NCI-H446 treated with DMSO at 0.1 percent for 48 hours (cell line): ENCODE results near the gene RNF25.

Experiments
- DNase-seq: peaks from one replicate; lab custom pipeline; 2025; lab: John Stamatoyannopoulos, UW

RNF25 gene

GRCh38 chr2:218623366-218623705 lies 48.5 kb downstream of the RNF25 start:
- no peak for DNase-seq

GRCh38 chr2:218622606-218623365 lies 49.0 kb downstream of the RNF25 start:
- no peak for DNase-seq

- no peak for DNase-seq
These were observed 50.8 kb downstream of the RNF25 start for GRCh38 chr2:218621007-218621406.

GRCh38 chr2:218618102-218618860 lies 53.5 kb downstream of the RNF25 start:
- peak; percentile 5 for DNase-seq

GRCh38 chr2:218615868-218616315 lies 55.9 kb downstream of the RNF25 start:
- DNase-seq = no peak
